Endothelial cell of umbilical vein (primary cell): Measurements from ENCODE around the gene GALNT12. TPM values are rescaled to one million over a fixed set of nuclear protein-coding genes. Genes with fewer than 3 reads are reported as not detected.

Source experiments
- BruUV-seq: library from RNA; stranded (reverse); fragments of 400-500 nt; replicated peaks from 2 replicates; lab custom pipeline; 2021; lab: Mats Ljungman, UMichigan
- CTCF ChIA-PET: fragments of 300-600, 350-600 bp; sonication (Branson Sonifier 250); formaldehyde crosslinking; loops from one replicate; lab custom pipeline; 2021; ENCODE audit warnings: antibody characterized with exemption, inconsistent platforms; lab: Charles Lee
- POLR2A ChIA-PET: fragments of 300-600, 350-600 bp; sonication (Branson Sonifier 250); formaldehyde crosslinking; loops from one replicate; lab custom pipeline; 2021; ENCODE audit warnings: antibody characterized with exemption, inconsistent platforms; lab: Charles Lee
- DNase-seq: peaks from one replicate; pipeline ENCODE4 v3.0.0-alpha.2; 2011; ENCODE audit warnings: low read depth, low spot score
- FAIRE-seq: peaks from 2 replicates; lab custom pipeline; 2011; peaks lifted over from hg19 to GRCh38; lab: Jason Lieb, UNC
- H2AFZ ChIP-seq: 2 replicates; pipeline ENCODE4 v1.6.0; 2012; ENCODE audit warnings: low read depth, low read length, control low read depth, inconsistent platforms
- H3K27ac ChIP-seq: 2 replicates; pipeline ENCODE4 v1.5.1; 2011; ENCODE audit warnings: low read depth, mild to moderate bottlenecking, control low read depth, low read length, moderate library complexity; ENCODE audit not compliant: insufficient read depth
- H3K27me3 ChIP-seq, 2 experiments: 2 replicates each; pipeline versions ENCODE4 v1.6.0 to v1.6.1; 2011; ENCODE audit warnings: low read length in 2 of 2, mixed read lengths in 1 of 2; ENCODE audit not compliant: control insufficient read depth in 2 of 2, insufficient read depth in 2 of 2
- H3K36me3 ChIP-seq, 2 experiments: 2 replicates in 1 of 2; 3 replicates in 1 of 2; pipeline ENCODE4 v1.5.1; 2011; ENCODE audit warnings: low read length in 2 of 2, mild to moderate bottlenecking in 1 of 2, moderate library complexity in 1 of 2; ENCODE audit not compliant: control insufficient read depth in 2 of 2, insufficient read depth in 2 of 2; ENCODE audit errors: extremely low read depth in 1 of 2
- H3K4me1 ChIP-seq: 3 replicates; pipeline ENCODE4 v1.5.1; 2011; ENCODE audit warnings: mild to moderate bottlenecking, low read length; ENCODE audit not compliant: control insufficient read depth, insufficient read depth; ENCODE audit errors: extremely low read depth
- H3K4me2 ChIP-seq: 2 replicates; pipeline ENCODE4 v1.6.1; 2011; ENCODE audit warnings: low read length, control low read depth, mixed read lengths; ENCODE audit not compliant: insufficient read depth
- H3K4me3 ChIP-seq, 3 experiments: fragments of 200-600 bp in 1 of 3; sonication (generic), shearing (Covaris generic) in 1 of 3; replicated peaks in 1 of 3; 2 replicates each; pipeline ENCODE4 v1.5.1; 2011 to 2016; ENCODE audit warnings: control low read depth in 3 of 3, low read length in 3 of 3, mild to moderate bottlenecking in 2 of 3, inconsistent platforms in 1 of 3, low read depth in 1 of 3, moderate library complexity in 1 of 3; ENCODE audit not compliant: insufficient read depth in 1 of 3
- H3K79me2 ChIP-seq: 2 replicates; pipeline ENCODE4 v1.6.0; 2012; ENCODE audit warnings: low read length, inconsistent platforms; ENCODE audit not compliant: control insufficient read depth, insufficient read depth
- H3K9ac ChIP-seq: replicated peaks from 2 replicates; pipeline ENCODE3; 2011; ENCODE audit warnings: low read length, control low read depth; ENCODE audit not compliant: insufficient read depth; ENCODE audit errors: extremely low read depth
- H3K9me1 ChIP-seq: replicated peaks from 3 replicates; pipeline ENCODE4 v1.6.0; 2011; ENCODE audit warnings: mild to moderate bottlenecking, low read length; ENCODE audit not compliant: control insufficient read depth, insufficient read depth; ENCODE audit errors: extremely low read depth
- H3K9me3 ChIP-seq: replicated peaks from 2 replicates; pipeline ENCODE4 v1.5.1; 2012; ENCODE audit warnings: low read length, inconsistent platforms; ENCODE audit not compliant: control insufficient read depth, insufficient read depth
- H4K20me1 ChIP-seq: replicated peaks from 2 replicates; pipeline ENCODE3; 2011; ENCODE audit warnings: mild to moderate bottlenecking, low read length; ENCODE audit not compliant: control insufficient read depth, insufficient read depth; ENCODE audit errors: extremely low read depth
- FOS ChIP-seq: IDR thresholded peaks from 2 replicates; pipeline ENCODE4 v1.6.1; 2011; ENCODE audit warnings: mild to moderate bottlenecking, low read length, moderate library complexity, borderline replicate concordance; ENCODE audit not compliant: insufficient read depth
- GATA2 ChIP-seq: IDR thresholded peaks from 2 replicates; pipeline ENCODE4 v1.7.0; 2011; ENCODE audit warnings: low read depth, mild to moderate bottlenecking, moderate library complexity, mixed read lengths, low read length; ENCODE audit not compliant: insufficient read length, insufficient read depth
- JUN ChIP-seq: IDR thresholded peaks from 2 replicates; pipeline ENCODE4 v1.6.1; 2011; ENCODE audit warnings: borderline replicate concordance, low read depth; ENCODE audit not compliant: insufficient read length, insufficient read depth
- MYC ChIP-seq: IDR thresholded peaks from one replicate; pipeline ENCODE4 v1.6.1; 2011; ENCODE audit warnings: mild to moderate bottlenecking, low read depth, low read length
- POLR2A ChIP-seq: IDR thresholded peaks from 2 replicates; pipeline ENCODE4 v1.6.1; 2012; ENCODE audit warnings: low read depth, mild to moderate bottlenecking, control low read depth, low read length
- POLR2AphosphoS5 ChIP-seq: IDR thresholded peaks from 2 replicates; pipeline ENCODE4 v1.6.1; 2012; ENCODE audit warnings: low read depth, mild to moderate bottlenecking, control low read depth, low read length, moderate library complexity; ENCODE audit not compliant: insufficient read depth
- dilution Hi-C: fragments of 300-500 bp; cut with MboI; formaldehyde crosslinking; loops from one replicate; pipeline ENCODE4 v1.15.0; 2019; ENCODE audit warnings: low sequenced_read_pairs; ENCODE audit not compliant: extremely low pct_ligation_motif_present
- intact Hi-C: fragments of 100-400 bp; cut with micrococcal nuclease; formaldehyde crosslinking; loops from one replicate; pipeline ENCODE4 v1.10.0; 2022
- polyA plus RNA-seq, 4 experiments: library from polyadenylated mRNA; depleted of rRNA in 3 of 4; stranded (reverse) in 3 of 4; unstranded in 1 of 4; fragments of >200 nt; gene quantifications; 2 replicates each; pipeline versions ENCODE4 v1.2.1 to v1.2.3, GENCODE V29; 2011 to 2012; ENCODE audit warnings: missing spikeins in 1 of 4
- total RNA-seq: library from RNA; stranded (reverse); gene quantifications from 2 replicates; pipeline ENCODE4 v1.2.3, GENCODE V29; 2021
- TF ChIP-seq, protein P1 (sequence below): IDR thresholded peaks from 2 replicates; pipeline ENCODE4 v1.6.1; 2011; ENCODE audit not compliant: insufficient read depth, insufficient read length
- TF ChIP-seq, protein P2 (sequence below), 2 donors: IDR thresholded peaks; 1 replicate in 1 of 2; 2 replicates in 1 of 2; pipeline ENCODE4 v1.5.1; 2011; ENCODE audit warnings: low read length in 2 of 2, mild to moderate bottlenecking in 2 of 2, moderate library complexity in 2 of 2, control low read depth in 1 of 2, inconsistent platforms in 1 of 2, low read depth in 1 of 2; ENCODE audit not compliant: insufficient read depth in 1 of 2; ENCODE audit errors: extremely low read depth in 1 of 2

GALNT12 gene
- total and polyA plus RNA-seq, 2 donors (not counting 3 experiments of a cell fraction or from before 2014, with no cell fraction given), result 0.26 to 0.44 TPM

GRCh38 chr9:98825414-98825813 is 17.9 kb downstream of the GALNT12 start:
- no peaks in the 10 kb centered on the region for H3K9me1 ChIP-seq
- POLR2A ChIA-PET, result no interaction called here
- H3K27me3 ChIP-seq, result no peaks in the 10 kb centered on the region
- H3K79me2 ChIP-seq, result no peaks in the 10 kb centered on the region
- DNase-seq, result no peak
- no TSS peak for BruUV-seq
- no peak overlapping the region for H2AFZ ChIP-seq
- no peak overlapping the region for H3K4me3 ChIP-seq
- TF ChIP-seq POLR2A, result no peak
- no peak for TF ChIP-seq FOS
- TF ChIP-seq, protein P1, sequence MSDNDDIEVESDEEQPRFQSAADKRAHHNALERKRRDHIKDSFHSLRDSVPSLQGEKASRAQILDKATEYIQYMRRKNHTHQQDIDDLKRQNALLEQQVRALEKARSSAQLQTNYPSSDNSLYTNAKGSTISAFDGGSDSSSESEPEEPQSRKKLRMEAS, result no peak
- TF ChIP-seq POLR2AphosphoS5, result no peak
- no peak for TF ChIP-seq MYC
- TF ChIP-seq GATA2, result no peak
- TF ChIP-seq, protein P2, sequence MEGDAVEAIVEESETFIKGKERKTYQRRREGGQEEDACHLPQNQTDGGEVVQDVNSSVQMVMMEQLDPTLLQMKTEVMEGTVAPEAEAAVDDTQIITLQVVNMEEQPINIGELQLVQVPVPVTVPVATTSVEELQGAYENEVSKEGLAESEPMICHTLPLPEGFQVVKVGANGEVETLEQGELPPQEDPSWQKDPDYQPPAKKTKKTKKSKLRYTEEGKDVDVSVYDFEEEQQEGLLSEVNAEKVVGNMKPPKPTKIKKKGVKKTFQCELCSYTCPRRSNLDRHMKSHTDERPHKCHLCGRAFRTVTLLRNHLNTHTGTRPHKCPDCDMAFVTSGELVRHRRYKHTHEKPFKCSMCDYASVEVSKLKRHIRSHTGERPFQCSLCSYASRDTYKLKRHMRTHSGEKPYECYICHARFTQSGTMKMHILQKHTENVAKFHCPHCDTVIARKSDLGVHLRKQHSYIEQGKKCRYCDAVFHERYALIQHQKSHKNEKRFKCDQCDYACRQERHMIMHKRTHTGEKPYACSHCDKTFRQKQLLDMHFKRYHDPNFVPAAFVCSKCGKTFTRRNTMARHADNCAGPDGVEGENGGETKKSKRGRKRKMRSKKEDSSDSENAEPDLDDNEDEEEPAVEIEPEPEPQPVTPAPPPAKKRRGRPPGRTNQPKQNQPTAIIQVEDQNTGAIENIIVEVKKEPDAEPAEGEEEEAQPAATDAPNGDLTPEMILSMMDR (IDR thresholded peaks at IDR 0.05; ENCODE audit: extremely low read depth in 1 of 2, insufficient read depth in 1 of 2, low read depth in 1 of 2, low read length in 2 of 2), result no peak
- no peak for TF ChIP-seq JUN
- no peak overlapping the region for H3K27ac ChIP-seq
- CTCF ChIA-PET, result no interaction called here
- dilution Hi-C loops (no loop called here), intact Hi-C loops (no loop called here)
- H3K36me3 ChIP-seq, result no peaks in the 10 kb centered on the region
- no peaks in the 10 kb centered on the region for H4K20me1 ChIP-seq
- no peak overlapping the region for H3K9ac ChIP-seq
- FAIRE-seq, result no peak
- no peaks in the 10 kb centered on the region for H3K9me3 ChIP-seq
- H3K4me2 ChIP-seq, result no peak overlapping the region
- no peaks in the 10 kb centered on the region for H3K4me1 ChIP-seq
